ENCODE measurements around the gene CPEB4. TPM values are rescaled to one million over a fixed set of nuclear protein-coding genes. Genes with fewer than 3 reads are reported as not detected.

CPEB4 gene
- total and polyA plus RNA-seq, 2 of the 4 experiments (the other 2 are of a cell fraction): 7.8 to 22.6 TPM

DNA sequence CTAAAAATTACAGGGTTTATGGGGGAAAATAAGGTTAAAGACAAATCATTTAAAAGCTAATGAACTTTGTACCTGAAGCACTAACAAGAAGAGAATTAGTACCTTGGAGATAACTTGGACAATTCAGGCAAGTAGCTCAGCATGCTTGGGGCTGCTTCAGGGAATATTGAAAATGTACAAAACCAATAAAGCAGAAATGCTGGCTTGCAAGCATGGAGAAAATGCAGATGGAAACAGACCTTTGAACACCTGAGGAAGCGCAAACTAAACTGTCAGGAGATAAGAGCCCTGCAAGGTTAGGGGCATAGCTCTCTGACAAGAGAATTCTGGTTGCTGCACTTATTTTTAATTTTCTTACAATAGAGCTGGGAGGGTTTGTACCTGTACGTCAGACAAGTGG, 58.2 kb downstream of the CPEB4 start:
- TF ChIP-seq MAFK (IDR thresholded peaks at IDR 0.05; ENCODE audit: low read depth, low read length) (no peak), CHD1 (IDR thresholded peaks at IDR 0.05; ENCODE audit: low read depth, low read length) (no peak), USF2 (IDR thresholded peaks at IDR 0.05; ENCODE audit: low read depth, low read length) (no peak), NFE2L2 (IDR thresholded peaks at IDR 0.05; ENCODE audit: low read depth, low read length) (no peak), RCOR1 (IDR thresholded peaks at IDR 0.05; ENCODE audit: insufficient replicate concordance, low read length) (no peak), MXI1 (IDR thresholded peaks at IDR 0.05; ENCODE audit: borderline replicate concordance, low read depth, low read length) (no peak), RFX5 (IDR thresholded peaks at IDR 0.05; ENCODE audit: low read depth, low read length) (no peak), BHLHE40 (IDR thresholded peaks at IDR 0.05; ENCODE audit: low read depth, low read length) (no peak), CEBPB (IDR thresholded peaks at IDR 0.05; ENCODE audit: low read depth, low read length) (no peak), SMC3 (IDR thresholded peaks at IDR 0.05; ENCODE audit: low read depth, low read length) (no peak), POLR2A (IDR thresholded peaks at IDR 0.05; ENCODE audit: low read depth, low read length) (no peak), MAZ (IDR thresholded peaks at IDR 0.05; ENCODE audit: borderline replicate concordance, low read depth, low read length) (no peak), FOS (IDR thresholded peaks at IDR 0.05; ENCODE audit: low read depth, low read length) (no peak), ELK1 (IDR thresholded peaks at IDR 0.05; ENCODE audit: borderline replicate concordance, low read depth, low read length) (no peak), CTCF (conservative IDR thresholded peaks at IDR 0.05; ENCODE audit: low read depth, low read length) (no peak), RAD21 (IDR thresholded peaks at IDR 0.05; ENCODE audit: low read length) (no peak)
- no peak overlapping the region for H4K91ac ChIP-seq (ENCODE audit: insufficient read depth, low read depth, low read length)
- no peak overlapping the region for H2BK5ac ChIP-seq (ENCODE audit: low read depth, low read length, poor library complexity, severe bottlenecking)
- no peak overlapping the region for H3K14ac ChIP-seq (replicated peaks; ENCODE audit: low read depth, low read length)
- POLR2A ChIA-PET (ENCODE audit: unreplicated experiment): no interaction called here
- H2BK120ac ChIP-seq (ENCODE audit: low read depth, low read length): no peak overlapping the region
- H3K9ac ChIP-seq (ENCODE audit: low read depth, low read length): no peak overlapping the region
- H2AK5ac ChIP-seq (ENCODE audit: low read depth, low read length): no peak overlapping the region
- no peaks in the 10 kb centered on the region for H4K20me1 ChIP-seq (ENCODE audit: insufficient read depth, low read length)
- H3K18ac ChIP-seq (ENCODE audit: low read depth, low read length): no peak overlapping the region
- H4K8ac ChIP-seq (ENCODE audit: low read depth in 2 of 2, low read length in 2 of 2): no peak overlapping the region
- H3K4me2 ChIP-seq (ENCODE audit: low read depth, low read length): no peak overlapping the region
- H3K27me3 ChIP-seq (ENCODE audit: control insufficient read depth, insufficient read depth, low read length): no peaks in the 10 kb centered on the region
- no peak overlapping the region for H2AFZ ChIP-seq (replicated peaks; ENCODE audit: low read length, poor library complexity)
- no peak overlapping the region for H3K4ac ChIP-seq (ENCODE audit: low read depth, low read length)
- no peak overlapping the region for H2BK20ac ChIP-seq (ENCODE audit: low read depth, low read length)
- intact Hi-C loops (cut with micrococcal nuclease) (no loop called here), dilution Hi-C loops (cut with HindIII; ENCODE audit: low sequenced_read_pairs, unreplicated experiment) (no loop called here), in situ Hi-C loops (cut with MboI; ENCODE audit: low sequenced_read_pairs) (no loop called here)
- peaks cover 0 to 13% of the 10 kb centered on the region in 2 experiments; a peak in 2 of 4 replicates for H3K79me1 ChIP-seq (ENCODE audit: low read depth in 1 of 2, low read length in 2 of 2)
- peaks cover 19% of the 10 kb centered on the region for H3K36me3 ChIP-seq (ENCODE audit: control insufficient read depth, insufficient read depth, low read length)
- H3K9me1 ChIP-seq (ENCODE audit: insufficient read depth, low read length): no peaks in the 10 kb centered on the region; the same call in 1 of the 2 replicates
- peaks cover 2% of the 10 kb centered on the region; the same call in 1 of the 2 replicates for H3K4me1 ChIP-seq (ENCODE audit: control insufficient read depth, insufficient read depth, low read length)
- no peak overlapping the region for H2BK15ac ChIP-seq (ENCODE audit: low read depth, low read length)
- no peak overlapping the region for H3K56ac ChIP-seq (ENCODE audit: extremely low read depth, insufficient read depth, low read length)
- no peak overlapping the region for H3K27ac ChIP-seq (ENCODE audit: insufficient read depth, low read length)
- CTCF ChIA-PET: no interaction called here
- no peak overlapping the region for H4K5ac ChIP-seq (ENCODE audit: low read depth, low read length)
- H3K9me3 ChIP-seq (ENCODE audit: control insufficient read depth, insufficient read depth, low read length): no peaks in the 10 kb centered on the region
- H3K23ac ChIP-seq (ENCODE audit: low read depth, low read length): no peak overlapping the region
- BruUV-seq (replicated peaks): no TSS peak
- no CpG with 5 or more reads among the region's 2 CpGs for WGBS, 2 experiments (ENCODE audit: extremely low coverage in 2 of 2, insufficient read length in 1 of 2)
- no peak for DNase-seq
- H2AK9ac ChIP-seq (replicated peaks; ENCODE audit: low read depth, low read length, poor library complexity): no peak overlapping the region
- no peak overlapping the region for H3K4me3 ChIP-seq (ENCODE audit: insufficient read depth, low read depth, low read length)
- no peak for ATAC-seq (ENCODE audit: low read depth)

Measured in IMR-90 (cell line).